ENCODE results near the gene MYO10.

The MYO10 gene

GRCh38 chr5:16781828-16782626 lies 154.1 kb downstream of the MYO10 start:
- no peaks in the 10 kb centered on the region for H3K4me1 ChIP-seq (ENCODE audit: insufficient read depth, low read length)
- no peak for ATAC-seq (ENCODE audit: insufficient read depth, low read depth)

GRCh38 chr5:16780325-16780724 lies 155.8 kb downstream of the MYO10 start:
- no peak overlapping the region for H3K4me2 ChIP-seq (ENCODE audit: insufficient read depth, low read length)
- DNase-seq (no peak), ATAC-seq (ENCODE audit: insufficient read depth, low read depth) (no peak)
- H3K9me3 ChIP-seq (ENCODE audit: insufficient read depth, low read length, severe bottlenecking), result no peaks in the 10 kb centered on the region
- H4K20me1 ChIP-seq (ENCODE audit: insufficient read depth, low read length), result no peaks in the 10 kb centered on the region
- H3K9ac ChIP-seq (ENCODE audit: low read depth, low read length), result no peak overlapping the region
- no peak overlapping the region for H3K4me3 ChIP-seq (ENCODE audit: low read depth in 1 of 2, low read length in 2 of 2)
- H3K36me3 ChIP-seq (ENCODE audit: insufficient read depth, low read length), result no peaks in the 10 kb centered on the region
- no peaks in the 10 kb centered on the region for H3K4me1 ChIP-seq (ENCODE audit: insufficient read depth, low read length)
- no peaks in the 10 kb centered on the region for H3K27me3 ChIP-seq (ENCODE audit: insufficient read depth, low read length, poor library complexity)
- H3K27ac ChIP-seq (ENCODE audit: low read length), result no peak overlapping the region
- H3K79me2 ChIP-seq (ENCODE audit: insufficient read depth, low read length), result no peaks in the 10 kb centered on the region
- TF ChIP-seq, protein P1, sequence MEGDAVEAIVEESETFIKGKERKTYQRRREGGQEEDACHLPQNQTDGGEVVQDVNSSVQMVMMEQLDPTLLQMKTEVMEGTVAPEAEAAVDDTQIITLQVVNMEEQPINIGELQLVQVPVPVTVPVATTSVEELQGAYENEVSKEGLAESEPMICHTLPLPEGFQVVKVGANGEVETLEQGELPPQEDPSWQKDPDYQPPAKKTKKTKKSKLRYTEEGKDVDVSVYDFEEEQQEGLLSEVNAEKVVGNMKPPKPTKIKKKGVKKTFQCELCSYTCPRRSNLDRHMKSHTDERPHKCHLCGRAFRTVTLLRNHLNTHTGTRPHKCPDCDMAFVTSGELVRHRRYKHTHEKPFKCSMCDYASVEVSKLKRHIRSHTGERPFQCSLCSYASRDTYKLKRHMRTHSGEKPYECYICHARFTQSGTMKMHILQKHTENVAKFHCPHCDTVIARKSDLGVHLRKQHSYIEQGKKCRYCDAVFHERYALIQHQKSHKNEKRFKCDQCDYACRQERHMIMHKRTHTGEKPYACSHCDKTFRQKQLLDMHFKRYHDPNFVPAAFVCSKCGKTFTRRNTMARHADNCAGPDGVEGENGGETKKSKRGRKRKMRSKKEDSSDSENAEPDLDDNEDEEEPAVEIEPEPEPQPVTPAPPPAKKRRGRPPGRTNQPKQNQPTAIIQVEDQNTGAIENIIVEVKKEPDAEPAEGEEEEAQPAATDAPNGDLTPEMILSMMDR (IDR thresholded peaks at IDR 0.05; ENCODE audit: borderline replicate concordance, extremely low read depth, low read length, poor library complexity, severe bottlenecking), result no peak
- TF ChIP-seq EZH2 (IDR thresholded peaks at IDR 0.05; ENCODE audit: borderline replicate concordance, low read depth, low read length, severe bottlenecking), result no peak
- no peak overlapping the region for H2AFZ ChIP-seq (ENCODE audit: low read depth, low read length)

More at GRCh38 chr5:16781828-16782626, 154.1 kb downstream of the MYO10 start:
- H3K9me3 ChIP-seq (ENCODE audit: insufficient read depth, low read length, severe bottlenecking), result no peaks in the 10 kb centered on the region
- DNase-seq, result no peak
- no peak overlapping the region for H2AFZ ChIP-seq (ENCODE audit: low read depth, low read length)
- no peaks in the 10 kb centered on the region for H3K27me3 ChIP-seq (ENCODE audit: insufficient read depth, low read length, poor library complexity)
- no peak overlapping the region for H3K4me3 ChIP-seq (ENCODE audit: low read depth in 1 of 2, low read length in 2 of 2)
- H3K36me3 ChIP-seq (ENCODE audit: insufficient read depth, low read length), result no peaks in the 10 kb centered on the region
- no peak for TF ChIP-seq EZH2 (IDR thresholded peaks at IDR 0.05; ENCODE audit: borderline replicate concordance, low read depth, low read length, severe bottlenecking)
- TF ChIP-seq, protein P1 (IDR thresholded peaks at IDR 0.05; ENCODE audit: borderline replicate concordance, extremely low read depth, low read length, poor library complexity, severe bottlenecking), result no peak
- no peak overlapping the region for H3K9ac ChIP-seq (ENCODE audit: low read depth, low read length)
- no peaks in the 10 kb centered on the region for H4K20me1 ChIP-seq (ENCODE audit: insufficient read depth, low read length)
- no peak overlapping the region for H3K4me2 ChIP-seq (ENCODE audit: insufficient read depth, low read length)
- H3K79me2 ChIP-seq (ENCODE audit: insufficient read depth, low read length), result no peaks in the 10 kb centered on the region
- no peak overlapping the region for H3K27ac ChIP-seq (ENCODE audit: low read length)

DNA sequence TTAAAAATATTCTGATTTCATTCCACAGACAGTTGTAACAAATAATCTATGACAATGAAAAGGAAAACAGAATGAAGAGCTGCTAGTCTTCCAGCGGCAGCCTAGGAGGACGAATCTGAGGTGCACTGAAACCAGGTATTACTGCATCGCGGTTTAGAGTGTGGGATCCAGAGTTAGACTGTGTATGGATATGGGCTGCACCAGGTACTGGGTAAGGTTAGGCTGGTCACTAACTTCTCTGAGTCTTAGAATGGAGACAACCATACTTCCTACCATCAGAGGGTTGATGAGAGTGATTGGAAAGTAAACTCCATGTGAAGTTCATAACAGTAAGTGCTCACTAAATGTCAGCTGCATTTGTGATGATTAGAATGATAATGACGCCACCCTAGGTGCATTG lies 158.7 kb downstream of the MYO10 start:
- H4K20me1 ChIP-seq (ENCODE audit: insufficient read depth, low read length), result no peaks in the 10 kb centered on the region
- no peak for ATAC-seq (ENCODE audit: insufficient read depth, low read depth)
- TF ChIP-seq, protein P1 (IDR thresholded peaks at IDR 0.05; ENCODE audit: borderline replicate concordance, extremely low read depth, low read length, poor library complexity, severe bottlenecking), result no peak

More for the DNA sequence above, 158.7 kb downstream of the MYO10 start:
- Histone ChIP-seq H3K36me3 (ENCODE audit: insufficient read depth, low read length) (no peaks in the 10 kb centered on the region), H3K4me3 (ENCODE audit: low read depth in 1 of 2, low read length in 2 of 2) (no peak overlapping the region), H3K27me3 (ENCODE audit: insufficient read depth, low read length, poor library complexity) (no peaks in the 10 kb centered on the region), H3K79me2 (ENCODE audit: insufficient read depth, low read length) (no peaks in the 10 kb centered on the region), H3K4me1 (ENCODE audit: insufficient read depth, low read length) (no peaks in the 10 kb centered on the region), H2AFZ (ENCODE audit: low read depth, low read length) (no peak overlapping the region), H3K4me2 (ENCODE audit: insufficient read depth, low read length) (no peak overlapping the region), H3K9me3 (ENCODE audit: insufficient read depth, low read length, severe bottlenecking) (no peaks in the 10 kb centered on the region), H3K9ac (ENCODE audit: low read depth, low read length) (no peak overlapping the region), H3K27ac (ENCODE audit: low read length) (no peak overlapping the region)
- DNase-seq, result no peak
